GM19035 (cell line): ENCODE measurements around the gene ITGB6.

Experiments
- ATAC-seq: cut with Tn5 transposase; IDR thresholded peaks from one replicate; pipeline ENCODE4 v1.9.1; 2021; ENCODE audit not compliant: unreplicated experiment

Gene ITGB6

DNA sequence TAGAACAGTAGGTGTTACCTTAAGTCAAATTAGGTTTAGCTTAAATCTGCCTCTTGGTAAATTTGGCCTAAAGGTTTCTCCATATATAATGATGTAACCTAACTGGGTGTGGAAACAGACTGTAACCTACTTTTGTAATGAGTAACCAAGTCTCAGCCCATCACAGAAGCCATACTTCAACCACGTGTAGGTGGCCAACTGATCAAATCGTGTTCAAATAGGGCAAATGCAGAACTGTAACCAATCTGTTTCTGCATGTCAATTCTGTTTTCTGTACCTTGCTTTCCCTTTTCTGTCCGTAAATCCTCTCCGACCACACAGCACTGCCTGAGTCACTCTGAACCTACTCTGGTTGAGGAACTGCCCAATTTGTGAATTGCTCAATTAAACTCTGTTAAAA is 103.7 kb downstream of the ITGB6 start:
- ATAC-seq: no peak

- no peak for ATAC-seq
Observed at GRCh38 chr2:160092445-160092844, 107.6 kb downstream of the ITGB6 start.

DNA sequence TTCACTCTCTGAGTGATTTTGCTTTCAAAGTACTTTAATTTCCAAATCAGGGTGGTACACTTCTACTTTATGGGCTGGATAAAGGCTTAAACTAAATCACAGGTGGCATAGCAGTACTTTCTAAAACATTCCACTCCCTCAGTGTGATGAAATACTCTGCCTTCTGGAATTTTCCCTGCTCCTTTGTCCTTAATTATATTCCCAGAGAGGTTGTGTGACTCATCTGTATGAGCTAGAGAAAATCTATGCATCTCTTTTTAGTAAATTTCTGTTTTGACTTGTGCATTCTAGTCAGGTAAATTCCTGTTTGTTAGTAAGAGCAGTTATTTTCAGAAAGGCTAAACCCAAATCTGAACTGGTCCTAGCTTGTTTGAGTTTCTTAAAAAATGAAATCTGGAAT is 108.7 kb downstream of the ITGB6 start:
- ATAC-seq: no peak

GRCh38 chr2:160087854-160088745 is 112.0 kb downstream of the ITGB6 start:
- ATAC-seq: no peak

- ATAC-seq: no peak
Observed at GRCh38 chr2:160085662-160086061, 114.4 kb downstream of the ITGB6 start.

GRCh38 chr2:160077912-160078810 is 121.9 kb downstream of the ITGB6 start:
- no peak for ATAC-seq

GRCh38 chr2:160076914-160077313 is 123.2 kb downstream of the ITGB6 start:
- no peak for ATAC-seq

DNA sequence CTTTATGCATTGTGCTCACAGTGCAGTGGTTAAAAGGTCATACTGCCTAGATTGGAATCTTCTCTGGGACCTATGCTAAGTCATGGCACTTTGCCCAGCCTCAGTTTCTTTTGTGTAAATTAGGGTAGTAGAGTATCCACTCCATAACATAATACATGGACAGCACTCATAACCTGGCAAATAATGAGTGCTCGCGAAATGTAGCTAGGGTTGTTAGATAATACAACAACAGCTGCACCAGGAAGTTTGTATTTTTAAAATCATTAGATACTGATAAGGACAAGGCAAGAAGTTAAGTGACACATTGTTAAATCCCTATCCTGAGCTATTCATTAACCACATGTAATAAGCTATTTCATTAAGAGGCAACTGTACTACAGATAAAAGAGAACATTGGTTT is 123.8 kb downstream of the ITGB6 start:
- no peak for ATAC-seq

DNA sequence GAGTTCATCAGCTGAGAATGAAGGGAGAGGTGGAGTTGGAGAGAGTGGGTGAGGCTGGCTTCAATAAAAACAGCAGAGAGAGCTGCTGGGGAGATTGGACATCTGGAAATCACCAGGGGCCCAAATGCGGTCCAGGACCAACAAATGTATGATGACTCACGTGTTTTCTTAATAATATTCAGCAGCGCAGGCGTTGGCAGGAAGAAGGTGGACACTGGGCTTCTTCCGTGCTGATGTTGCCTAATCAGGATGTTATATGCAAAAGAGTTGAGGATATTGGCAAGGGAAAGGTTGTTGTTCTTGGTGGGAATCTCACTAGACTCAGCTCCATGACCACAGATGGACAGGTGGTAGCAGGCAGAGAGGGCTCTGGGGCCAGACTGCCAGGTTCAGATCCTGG is 124.9 kb downstream of the ITGB6 start:
- ATAC-seq: no peak

DNA sequence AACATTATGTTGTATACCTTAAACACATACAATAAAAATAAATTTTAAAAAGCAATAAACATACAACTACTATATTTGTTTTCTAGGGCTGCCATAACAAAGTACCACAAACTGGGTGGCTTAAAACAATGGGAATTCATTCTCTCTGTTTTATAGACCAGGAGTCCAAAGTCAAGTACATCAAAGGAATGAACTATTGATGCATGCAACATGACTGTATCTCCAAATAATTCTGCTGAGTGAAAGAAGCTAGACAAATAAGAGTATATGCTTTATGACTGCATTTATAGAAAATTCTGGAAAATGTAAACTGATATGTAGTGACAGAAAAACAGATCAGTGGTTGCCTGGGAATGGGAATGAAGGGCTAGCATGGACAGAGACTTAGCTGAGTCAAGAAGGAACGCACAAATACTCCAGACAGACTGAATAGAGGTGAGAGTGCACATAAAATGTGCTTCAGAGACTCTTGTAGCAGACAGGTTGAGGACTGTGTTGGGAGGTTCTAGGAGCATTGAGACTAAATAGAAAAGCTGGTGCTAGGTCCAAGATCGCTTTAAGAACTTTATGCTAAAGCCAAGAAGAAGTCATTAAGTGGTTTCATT is 126.7 kb downstream of the ITGB6 start:
- ATAC-seq: no peak

DNA sequence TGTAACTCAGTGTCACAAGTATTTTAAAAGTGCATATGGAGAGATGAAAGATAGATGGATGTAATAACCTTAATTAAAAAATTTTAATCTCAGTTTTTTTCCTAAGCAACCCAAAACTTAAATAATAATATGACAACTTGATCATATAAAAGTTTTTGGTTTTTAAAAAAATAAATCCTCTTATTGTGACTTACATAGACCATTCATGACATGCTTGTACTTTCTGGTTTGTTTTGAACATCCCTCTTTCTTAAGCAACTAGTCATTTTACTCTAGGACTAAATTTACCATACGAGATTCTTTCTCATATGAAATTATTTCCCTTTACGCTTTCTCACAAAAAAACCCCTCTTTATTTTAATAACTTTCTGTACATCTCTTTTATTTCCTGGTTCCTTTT is 131.2 kb downstream of the ITGB6 start:
- no peak for ATAC-seq

- ATAC-seq: no peak
Observed at GRCh38 chr2:160064916-160065315, 135.2 kb downstream of the ITGB6 start.

- no peak for ATAC-seq
Observed at GRCh38 chr2:160063879-160064612, 136.0 kb downstream of the ITGB6 start.

DNA sequence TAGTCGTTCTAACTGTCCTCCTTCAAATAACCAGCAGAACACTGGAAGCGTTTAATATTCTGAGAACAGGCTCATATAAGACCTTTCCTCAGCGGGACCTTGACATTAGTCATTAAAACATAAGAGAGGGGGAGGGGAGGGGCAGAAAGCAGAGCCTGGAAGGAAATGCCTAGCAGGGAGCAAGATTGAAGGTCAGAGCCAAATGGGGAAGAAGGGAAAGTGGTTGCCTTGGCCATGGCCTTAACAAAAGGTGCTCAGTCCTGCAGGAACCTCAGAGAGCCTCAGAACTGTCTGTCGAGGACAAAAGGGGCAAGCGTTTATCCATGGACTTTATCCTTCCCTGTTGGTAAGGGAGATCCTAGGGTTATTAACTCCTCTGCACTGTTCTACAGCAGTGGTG is 136.8 kb downstream of the ITGB6 start:
- no peak for ATAC-seq

- ATAC-seq: no peak
Observed at GRCh38 chr2:160062292-160063005, 137.6 kb downstream of the ITGB6 start, which contains the start of gene PLA2R1. TSS of gene PLA2R1 (minus strand) at chr2:160062615. CDS start at chr2:160062403, 212 bp downstream.

- ATAC-seq: no peak
Observed at GRCh38 chr2:160061944-160062291, 138.2 kb downstream of the ITGB6 start.

DNA sequence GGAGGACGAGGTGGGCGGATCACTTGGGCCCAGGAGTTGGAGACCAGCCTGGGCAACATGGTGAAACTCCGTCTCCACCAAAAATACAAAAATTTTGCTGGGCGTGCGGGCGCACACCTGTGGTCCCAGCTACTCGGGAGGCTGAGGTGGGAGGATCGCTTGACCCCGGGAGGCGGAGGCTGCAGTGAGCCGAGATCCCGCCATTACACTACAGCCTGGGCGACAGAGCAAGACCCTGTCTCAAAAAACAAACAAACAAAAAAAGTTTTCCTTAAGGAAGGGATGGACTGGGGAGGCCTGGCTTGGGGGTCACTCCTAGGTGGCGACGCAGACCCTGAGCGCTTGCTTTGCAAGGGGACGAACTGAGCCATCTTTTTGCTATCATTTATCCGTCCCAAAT is 138.5 kb downstream of the ITGB6 start:
- no peak for ATAC-seq

- ATAC-seq: no peak
Observed at GRCh38 chr2:160060297-160060696, 139.8 kb downstream of the ITGB6 start.

- no peak for ATAC-seq
Observed at GRCh38 chr2:160057356-160057755, 142.7 kb downstream of the ITGB6 start.

GRCh38 chr2:160055726-160056108 is 144.4 kb downstream of the ITGB6 start:
- ATAC-seq: no peak
